H1 (cell line): ENCODE measurements around the gene RNF224. TPM values are rescaled to one million over a fixed set of nuclear protein-coding genes. Genes with fewer than 3 reads are reported as not detected.

Experiments
- CTCF ChIA-PET: fragments of 300-600 bp; sonication (Branson Sonifier 250); formaldehyde crosslinking; loops from one replicate; lab custom pipeline; 2021; ENCODE audit not compliant: partially characterized antibody; lab: Charles Lee
- POLR2A ChIA-PET: fragments of 300-600 bp; sonication (Branson Sonifier 250); formaldehyde crosslinking; loops from one replicate; lab custom pipeline; 2021; ENCODE audit warnings: inconsistent platforms; ENCODE audit not compliant: partially characterized antibody; lab: Charles Lee
- DNase-seq, 2 experiments: peaks; one replicate each; pipeline versions ENCODE4 v3.0.0 to v3.0.0-alpha.2; 2010 to 2022; ENCODE audit warnings: low spot score in 2 of 2, low read depth in 1 of 2, mixed read lengths in 1 of 2
- FAIRE-seq: peaks from 2 replicates; lab custom pipeline; 2011; peaks lifted over from hg19 to GRCh38; lab: Jason Lieb, UNC
- H2AFZ ChIP-seq: 2 replicates; pipeline ENCODE4 v1.8.1; 2012; ENCODE audit warnings: low read length, inconsistent platforms
- H2AK5ac ChIP-seq: 2 replicates; pipeline ENCODE4 v1.6.1; 2013; ENCODE audit warnings: low read depth, low read length
- H2BK120ac ChIP-seq: replicated peaks from 2 replicates; pipeline ENCODE3; 2013; ENCODE audit warnings: low read depth, low read length, inconsistent platforms
- H2BK12ac ChIP-seq: 2 replicates; pipeline ENCODE4 v1.6.1; 2013; ENCODE audit warnings: low read depth, low read length
- H2BK15ac ChIP-seq: 2 replicates; pipeline ENCODE4 v1.6.1; 2013; ENCODE audit warnings: low read length
- H2BK20ac ChIP-seq: 2 replicates; pipeline ENCODE4 v1.6.1; 2013; ENCODE audit warnings: low read length
- H2BK5ac ChIP-seq: 2 replicates; pipeline ENCODE4 v1.6.1; 2013; ENCODE audit warnings: low read depth, low read length
- H3K14ac ChIP-seq: 2 replicates; pipeline ENCODE4 v1.6.1; 2013; ENCODE audit warnings: inconsistent platforms; ENCODE audit not compliant: insufficient read length
- H3K18ac ChIP-seq: 2 replicates; pipeline ENCODE4 v1.6.1; 2013; ENCODE audit warnings: low read length; ENCODE audit errors: extremely low read depth
- H3K23ac ChIP-seq: 2 replicates; pipeline ENCODE4 v1.6.1; 2013; ENCODE audit warnings: inconsistent platforms; ENCODE audit not compliant: insufficient read length
- H3K23me2 ChIP-seq: 2 replicates; pipeline ENCODE4 v1.6.1; 2013; ENCODE audit warnings: low read depth, low read length
- H3K27ac ChIP-seq: 2 replicates; pipeline ENCODE4 v1.6.1; 2011; ENCODE audit warnings: low read depth, low read length, inconsistent platforms
- H3K27me3 ChIP-seq, 4 experiments: replicated peaks in 1 of 4; 1 replicate in 1 of 4; 2 replicates in 3 of 4; pipeline versions ENCODE4 v1.6.1 to v1.8.1; 2011 to 2013; ENCODE audit warnings: low read length in 3 of 4, mild to moderate bottlenecking in 3 of 4, inconsistent platforms in 2 of 4, mixed read lengths in 2 of 4, moderate library complexity in 1 of 4; ENCODE audit not compliant: control insufficient read depth in 3 of 4, insufficient read depth in 3 of 4; ENCODE audit errors: extremely low read depth in 1 of 4
- H3K36me3 ChIP-seq, 4 experiments: 2 replicates each; pipeline versions ENCODE4 v1.6.1 to v1.8.1; 2011 to 2013; ENCODE audit warnings: mild to moderate bottlenecking in 4 of 4, low read length in 3 of 4, moderate library complexity in 2 of 4, control low read depth in 1 of 4, inconsistent platforms in 1 of 4; ENCODE audit not compliant: insufficient read depth in 4 of 4, control insufficient read depth in 2 of 4
- H3K4ac ChIP-seq: replicated peaks from 2 replicates; pipeline ENCODE3; 2013; ENCODE audit warnings: low read length, low read depth, mixed read lengths, inconsistent platforms; ENCODE audit not compliant: insufficient read length
- H3K4me1 ChIP-seq, 4 experiments: replicated peaks in 1 of 4; 1 replicate in 1 of 4; 2 replicates in 3 of 4; pipeline versions ENCODE4 v1.6.1 to v1.8.1; 2011 to 2013; ENCODE audit warnings: low read length in 3 of 4, inconsistent platforms in 2 of 4, mixed read lengths in 1 of 4; ENCODE audit not compliant: insufficient read depth in 4 of 4, control insufficient read depth in 3 of 4
- H3K4me2 ChIP-seq, 2 experiments: 2 replicates each; pipeline versions ENCODE4 v1.6.1 to v1.8.1; 2011 to 2013; ENCODE audit warnings: low read depth in 2 of 2, low read length in 2 of 2, control low read depth in 1 of 2, inconsistent platforms in 1 of 2, mild to moderate bottlenecking in 1 of 2; ENCODE audit not compliant: insufficient read depth in 1 of 2
- H3K4me3 ChIP-seq, 4 experiments: fragments of 200-600, 300-600 bp in 1 of 4; sonication (generic), shearing (Covaris generic), sonication (Bioruptor Twin) in 1 of 4; 2 replicates each; pipeline versions ENCODE4 v1.5.1 to v1.8.1; 2011 to 2016; ENCODE audit warnings: low read length in 4 of 4, low read depth in 3 of 4, control low read depth in 2 of 4, inconsistent platforms in 2 of 4, mild to moderate bottlenecking in 2 of 4, mixed read lengths in 1 of 4, moderate library complexity in 1 of 4; ENCODE audit not compliant: insufficient read depth in 2 of 4; ENCODE audit errors: extremely low read depth in 1 of 4
- H3K56ac ChIP-seq: replicated peaks from 2 replicates; pipeline ENCODE3; 2013; ENCODE audit warnings: low read depth, mild to moderate bottlenecking, mixed read lengths, low read length, inconsistent platforms; ENCODE audit not compliant: insufficient read length
- H3K79me1 ChIP-seq: 2 replicates; pipeline ENCODE4 v1.6.1; 2013; ENCODE audit warnings: low read depth, low read length, control low read depth
- H3K79me2 ChIP-seq, 2 experiments: 2 replicates each; pipeline versions ENCODE4 v1.6.1 to v1.8.1; 2012 to 2013; ENCODE audit warnings: low read length in 2 of 2, mild to moderate bottlenecking in 2 of 2, inconsistent platforms in 1 of 2; ENCODE audit not compliant: insufficient read depth in 2 of 2, control insufficient read depth in 1 of 2
- H3K9ac ChIP-seq, 4 experiments: replicated peaks in 1 of 4; 1 replicate in 1 of 4; 2 replicates in 3 of 4; pipeline versions ENCODE4 v1.6.1 to v1.8.1; 2011 to 2013; ENCODE audit warnings: low read depth in 3 of 4, low read length in 3 of 4, control low read depth in 2 of 4, mild to moderate bottlenecking in 2 of 4, moderate library complexity in 2 of 4, inconsistent platforms in 1 of 4; ENCODE audit errors: extremely low read depth in 1 of 4
- H3K9me3 ChIP-seq, 2 experiments: 2 replicates each; pipeline versions ENCODE4 v1.6.1 to v1.8.1; 2012 to 2013; ENCODE audit warnings: mild to moderate bottlenecking in 2 of 2, moderate library complexity in 2 of 2, control low read depth in 1 of 2, inconsistent platforms in 1 of 2, low read depth in 1 of 2, low read length in 1 of 2, mixed read lengths in 1 of 2; ENCODE audit not compliant: insufficient read depth in 2 of 2
- H4K20me1 ChIP-seq, 2 experiments: replicated peaks in 1 of 2; 2 replicates each; pipeline versions ENCODE3 to v1.8.1; 2011 to 2013; ENCODE audit warnings: inconsistent platforms in 2 of 2, low read length in 2 of 2, mild to moderate bottlenecking in 1 of 2; ENCODE audit not compliant: insufficient read depth in 2 of 2, control insufficient read depth in 1 of 2
- H4K5ac ChIP-seq: 2 replicates; pipeline ENCODE4 v1.6.1; 2013; ENCODE audit warnings: low read length, low read depth, mixed read lengths, inconsistent platforms; ENCODE audit not compliant: insufficient read length
- H4K8ac ChIP-seq: 2 replicates; pipeline ENCODE4 v1.8.0; 2013; ENCODE audit warnings: mild to moderate bottlenecking, moderate library complexity, low read length, inconsistent platforms; ENCODE audit not compliant: insufficient read depth; ENCODE audit errors: extremely low read depth
- H4K91ac ChIP-seq: replicated peaks from 2 replicates; pipeline ENCODE3; 2013; ENCODE audit warnings: low read length, mixed read lengths, inconsistent platforms; ENCODE audit not compliant: insufficient read length
- BACH1 ChIP-seq: IDR thresholded peaks from 2 replicates; pipeline ENCODE4 v1.6.1; 2012; ENCODE audit warnings: low read length, improper control_type of control experiment
- BCL11A ChIP-seq, 2 experiments: IDR thresholded peaks; one replicate each; pipeline ENCODE4 v1.6.1; 2011; ENCODE audit warnings: low read depth in 2 of 2, low read length in 2 of 2, mild to moderate bottlenecking in 2 of 2
- BRCA1 ChIP-seq: IDR thresholded peaks from 2 replicates; pipeline ENCODE4 v1.6.1; 2012; ENCODE audit warnings: low read depth, low read length, improper control_type of control experiment
- CHD1 ChIP-seq: IDR thresholded peaks from 2 replicates; pipeline ENCODE4 v1.6.1; 2012; ENCODE audit warnings: low read depth, low read length, improper control_type of control experiment
- CREB1 ChIP-seq: IDR thresholded peaks from 2 replicates; pipeline ENCODE4 v1.6.1; 2012; ENCODE audit warnings: inconsistent platforms
- HDAC2 ChIP-seq, 2 experiments: fragments of 300-600 bp in 1 of 2; sonication (generic) in 1 of 2; IDR thresholded peaks; 2 replicates each; pipeline ENCODE4 v1.6.1; 2011 to 2012; ENCODE audit warnings: low read depth in 2 of 2, low read length in 2 of 2, mild to moderate bottlenecking in 2 of 2, moderate library complexity in 2 of 2, borderline replicate concordance in 1 of 2, inconsistent platforms in 1 of 2
- KDM1A ChIP-seq: fragments of 200-600, 300-600 bp; sonication (generic); IDR thresholded peaks from 2 replicates; pipeline ENCODE4 v1.7.1; 2016; ENCODE audit warnings: mild to moderate bottlenecking, low read length, borderline replicate concordance
- RFX5 ChIP-seq: IDR thresholded peaks from 2 replicates; pipeline ENCODE4 v1.6.1; 2011; ENCODE audit warnings: low read depth, low read length, improper control_type of control experiment, borderline replicate concordance
- SAP30 ChIP-seq: fragments of 300-600 bp; sonication (generic); IDR thresholded peaks from 2 replicates; pipeline ENCODE4 v1.7.1; 2012; ENCODE audit warnings: low read length, moderate library complexity, mild to moderate bottlenecking, inconsistent platforms; ENCODE audit not compliant: insufficient read depth, insufficient replicate concordance
- SIX5 ChIP-seq: IDR thresholded peaks from 2 replicates; pipeline ENCODE4 v1.6.1; 2011; ENCODE audit warnings: mild to moderate bottlenecking, low read depth, low read length
- SRF ChIP-seq: IDR thresholded peaks from 2 replicates; pipeline ENCODE4 v1.6.1; 2011; ENCODE audit warnings: mild to moderate bottlenecking, low read depth, low read length, moderate library complexity
- TAF1 ChIP-seq: IDR thresholded peaks from 2 replicates; pipeline ENCODE4 v1.6.1; 2011; ENCODE audit warnings: mild to moderate bottlenecking, low read depth, low read length
- WGBS, 2 experiments: shearing (Covaris generic) in 1 of 2; methylation state at CpG; one replicate each; pipeline versions ENCODE4 v1.1.6 to v1.1.7; 2013 to 2015; ENCODE audit warnings: low lambda C conversion rate in 2 of 2, mixed read lengths in 2 of 2, inconsistent platforms in 1 of 2, low coverage in 1 of 2, missing lambda C conversion rate in 1 of 2; ENCODE audit not compliant: insufficient replicate concordance in 2 of 2, insufficient coverage in 1 of 2, insufficient read length in 1 of 2; ENCODE audit errors: extremely low coverage in 1 of 2, missing lambda C conversion rate in 1 of 2; 5-methylcytosine and 5-hydroxymethylcytosine counted together
- polyA plus RNA-seq, 7 experiments: library from polyadenylated mRNA; depleted of rRNA in 3 of 7; stranded (reverse) in 5 of 7; unstranded in 2 of 7; fragments of >200 nt in 5 of 7; fragments of 200-250 nt in 2 of 7; gene quantifications; 1 replicate in 5 of 7; 2 replicates in 1 of 7; 4 replicates in 1 of 7; pipeline versions ENCODE4 v1.2.1 to v1.2.3, GENCODE V29; 2011 to 2013; ENCODE audit warnings: missing spikeins in 2 of 7, mixed read lengths in 2 of 7
- total RNA-seq: library from RNA; stranded (reverse); fragmentation: NEBNext Ultra II Directional; extraction: Animal tissue kit (Norgen Biotek cat#: 25700); gene quantifications from 2 replicates; pipeline ENCODE4 v1.2.1, GENCODE V29; 2021

Gene RNF224
- total and polyA plus RNA-seq, 2 of the 8 experiments (the other 6 are each of a cell fraction or from before 2014, with no cell fraction given): 0.24 TPM; not detected in 1

- H3K4me3 ChIP-seq: no peak overlapping the region
- H4K91ac ChIP-seq: no peak overlapping the region
- H3K9ac ChIP-seq: no peak overlapping the region
- no peak overlapping the region for H3K4ac ChIP-seq
- POLR2A ChIA-PET: interaction anchor here (1.1 to 1.2 kb wide), 2 partner anchors 10 to 22 kb away, joined by 4 read pairs; partner anchors contain the start of genes ANAPC2, SSNA1 and TPRN
- H3K23ac ChIP-seq: no peak overlapping the region
- CTCF ChIA-PET: interaction anchor here (0.9 to 3.0 kb wide), 6 partner anchors 12 to 111 kb away, joined by 3 to 21 read pairs (median 4); no protein-coding TSS in a partner anchor
- no peak overlapping the region for H3K14ac ChIP-seq
- FAIRE-seq: no peak
- no peak overlapping the region for H2BK15ac ChIP-seq
- 90% methylated on average over 19 of the region's 19 CpGs; no CpG with 5 or more reads in 1 of the 2 experiments for WGBS, 2 experiments
- H4K8ac ChIP-seq: no peak overlapping the region
- no peaks in the 10 kb centered on the region; a peak in 2 of 7 replicates for H3K27me3 ChIP-seq
- H3K79me1 ChIP-seq: no peaks in the 10 kb centered on the region; the same call in 1 of the 2 replicates
- no peak overlapping the region for H2BK20ac ChIP-seq
- no peak overlapping the region for H2AFZ ChIP-seq
- H2BK120ac ChIP-seq: no peak overlapping the region
- peaks cover 2 to 26% of the 10 kb centered on the region in 2 experiments for H4K20me1 ChIP-seq
- H3K18ac ChIP-seq: no peak overlapping the region
- no peak overlapping the region for H4K5ac ChIP-seq
- no peaks in the 10 kb centered on the region for H3K79me2 ChIP-seq
- DNase-seq: no peak
- no peak overlapping the region for H2BK5ac ChIP-seq
- peaks cover 0 to 34% (median 10%) of the 10 kb centered on the region in 4 experiments; a peak in 6 of 8 replicates for H3K36me3 ChIP-seq
- H3K4me1 ChIP-seq: peaks cover 0 to 8% (median 3%) of the 10 kb centered on the region in 4 experiments; a peak in 5 of 7 replicates
- no peak overlapping the region for H2BK12ac ChIP-seq
- H3K56ac ChIP-seq: no peak overlapping the region
- H3K23me2 ChIP-seq: no peaks in the 10 kb centered on the region
- no peak overlapping the region for H3K4me2 ChIP-seq
- H2AK5ac ChIP-seq: no peak overlapping the region
- no peaks in the 10 kb centered on the region for H3K9me3 ChIP-seq
- H3K27ac ChIP-seq: no peak overlapping the region
- TF ChIP-seq TAF1 (no peak), BRCA1 (no peak), BACH1 (no peak), HDAC2 (IDR thresholded peaks at IDR 0.05; ENCODE audit: borderline replicate concordance in 1 of 2, low read depth in 2 of 2, low read length in 2 of 2) (no peak), KDM1A (no peak), SRF (no peak), RFX5 (no peak), CHD1 (no peak), SIX5 (no peak), CREB1 (no peak), BCL11A (IDR thresholded peaks at IDR 0.05; ENCODE audit: low read depth in 2 of 2, low read length in 2 of 2) (no peak), SAP30 (no peak)
Observed at GRCh38 chr9:137178939-137179630, 48.2 kb upstream of the RNF224 start.
